Measurements from ENCODE around the gene UBE2K.
"Not testable (repeated sequence)": the region's sequence is repeated elsewhere in the genome, so short reads cannot be mapped to it uniquely, and the experiment has no call there.

The UBE2K gene

DNA sequence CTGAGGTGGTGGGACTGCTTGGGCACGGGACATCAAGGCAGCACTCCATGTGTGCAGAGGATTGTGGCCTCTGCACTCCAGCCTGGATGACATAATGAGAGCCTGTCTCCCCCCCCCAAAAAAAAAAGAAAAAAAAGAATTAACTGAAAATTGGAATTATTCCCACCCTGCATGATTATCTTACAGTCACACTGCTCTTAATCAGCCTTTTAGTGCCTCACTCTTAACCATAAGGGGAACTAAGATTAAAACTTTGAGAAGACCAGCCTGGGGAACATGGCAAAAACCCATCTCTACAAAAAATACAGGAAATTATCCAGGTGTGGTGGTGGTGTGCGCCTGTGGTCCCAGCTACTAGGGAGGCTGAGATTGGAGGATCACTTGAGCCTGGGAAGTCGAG, 94.6 kb downstream of the UBE2K start:
- in situ Hi-C loops (cut with MboI; ENCODE audit: low sequenced_read_pairs), result no loop called here

DNA sequence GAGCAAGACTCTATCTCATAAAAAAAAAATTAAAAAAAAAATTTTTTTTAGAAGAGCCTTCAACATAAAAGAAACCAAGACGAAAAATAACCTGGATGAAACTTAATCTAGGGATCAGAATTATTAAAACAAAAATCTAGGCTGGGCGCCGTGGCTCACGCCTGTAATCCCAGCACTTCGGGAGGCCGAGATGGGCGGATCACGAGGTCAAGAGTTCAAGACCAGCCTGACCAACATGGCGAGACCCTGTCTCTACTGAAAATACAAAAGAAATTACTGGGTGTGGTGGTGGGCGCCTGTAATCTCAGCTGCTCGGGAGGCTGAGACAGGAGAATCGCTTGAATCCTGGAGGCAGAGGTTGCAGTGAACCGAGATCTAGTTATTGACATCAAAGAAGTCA, 95.0 kb downstream of the UBE2K start:
- in situ Hi-C loops (cut with MboI; ENCODE audit: low sequenced_read_pairs), result not testable (repeated sequence)

DNA sequence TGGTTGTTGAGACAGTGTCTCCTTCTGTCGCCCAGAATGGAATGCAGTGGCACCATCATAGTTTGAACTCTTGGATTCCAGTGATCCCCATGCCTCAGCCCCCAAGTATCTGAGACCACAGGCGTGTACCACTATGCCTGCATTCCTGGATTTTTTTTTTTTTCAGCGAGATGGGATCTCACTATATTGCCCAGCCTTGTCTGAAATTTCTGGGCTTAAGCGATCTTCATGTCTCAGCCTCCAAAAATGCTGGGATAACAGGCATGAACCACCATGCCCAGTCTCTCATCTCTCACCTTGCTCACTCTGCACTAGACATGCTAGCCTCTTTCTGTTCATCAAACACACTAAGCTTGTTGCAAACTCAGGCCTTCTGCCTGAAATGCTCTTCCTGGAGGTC, 104.1 kb downstream of the UBE2K start:
- in situ Hi-C loops (cut with MboI; ENCODE audit: low sequenced_read_pairs), result no loop called here

DNA sequence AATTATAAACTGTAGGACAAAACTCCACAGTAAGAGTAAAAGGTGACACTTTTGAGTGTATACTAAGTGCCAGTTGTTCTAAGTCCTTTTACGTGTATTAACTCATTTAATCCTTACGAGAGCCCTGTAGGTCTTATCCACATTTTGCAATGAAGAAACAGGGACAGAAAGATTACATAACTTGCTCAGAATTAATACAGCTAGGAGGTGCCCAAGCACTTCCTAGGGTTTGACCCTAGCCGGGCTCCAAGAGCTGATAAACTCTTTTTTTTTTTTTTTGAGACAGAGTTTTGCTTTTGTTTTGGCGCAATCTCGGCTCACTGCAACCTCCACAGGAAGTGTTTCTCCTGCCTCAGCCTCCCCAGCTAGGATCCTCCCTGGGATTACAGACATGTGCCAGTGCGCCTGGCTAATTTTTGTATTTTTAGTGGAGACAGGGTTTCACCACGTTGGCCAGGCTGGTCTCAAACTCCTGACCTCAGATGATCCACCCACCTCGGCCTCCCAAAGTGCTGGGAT, 110.4 kb downstream of the UBE2K start:
- in situ Hi-C loops (cut with MboI; ENCODE audit: low sequenced_read_pairs), result no loop called here

DNA sequence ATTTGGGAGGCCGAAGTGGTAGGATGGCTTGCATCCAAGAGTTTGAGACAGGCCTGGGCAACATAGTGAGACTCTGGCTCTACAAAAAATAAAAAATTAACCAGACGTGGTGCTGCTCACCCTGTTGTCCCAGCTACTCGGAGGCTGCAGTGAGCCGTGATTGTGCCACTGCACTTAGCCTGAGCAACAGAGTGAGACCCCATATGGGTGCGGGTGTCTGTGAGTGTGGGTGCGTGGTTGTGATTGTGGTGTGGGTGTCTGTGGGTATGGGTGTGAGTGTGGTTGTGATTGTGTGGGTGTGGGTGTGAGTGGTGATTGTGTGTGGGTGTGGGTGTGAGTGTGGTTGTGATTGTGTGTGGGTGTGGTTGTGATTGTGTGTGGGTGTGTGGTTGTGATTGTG, 114.6 kb downstream of the UBE2K start:
- in situ Hi-C loops (cut with MboI; ENCODE audit: low sequenced_read_pairs), result no loop called here

DNA sequence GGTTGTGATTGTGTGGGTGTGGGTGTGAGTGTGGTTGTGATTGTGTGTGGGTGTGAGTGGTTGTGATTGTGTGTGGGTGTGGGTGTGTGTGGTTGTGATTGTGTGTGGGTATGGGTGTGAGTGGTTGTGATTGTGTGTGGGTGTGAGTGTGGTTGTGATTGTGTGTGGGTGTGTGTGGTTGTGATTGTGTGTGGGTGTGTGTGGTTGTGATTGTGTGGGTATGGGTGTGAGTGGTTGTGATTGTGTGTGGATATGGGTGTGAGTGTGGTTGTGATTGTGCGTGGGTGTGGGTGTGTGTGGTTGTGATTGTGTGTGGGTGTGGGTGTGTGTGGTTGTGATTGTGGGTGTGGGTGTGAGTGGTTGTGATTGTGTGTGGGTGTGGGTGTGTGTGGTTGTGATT, 115.1 kb downstream of the UBE2K start:
- in situ Hi-C loops (cut with MboI; ENCODE audit: low sequenced_read_pairs), result not testable (repeated sequence)

DNA sequence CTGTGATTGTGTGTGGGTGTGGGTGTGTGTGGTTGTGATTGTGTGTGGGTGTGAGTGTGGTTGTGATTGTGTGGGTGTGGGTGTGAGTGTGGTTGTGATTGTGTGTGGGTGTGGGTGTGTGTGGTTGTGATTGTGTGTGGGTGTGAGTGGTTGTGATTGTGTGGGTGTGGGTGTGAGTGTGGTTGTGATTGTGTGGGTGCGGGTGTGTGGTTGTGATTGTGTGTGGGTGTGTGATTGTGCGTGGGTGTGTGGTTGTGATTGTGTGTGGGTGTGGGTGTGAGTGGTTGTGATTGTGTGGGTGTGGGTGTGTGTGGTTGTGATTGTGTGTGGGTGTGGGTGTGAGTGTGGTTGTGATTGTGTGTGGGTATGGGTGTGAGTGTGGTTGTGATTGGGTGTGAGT, 115.8 kb downstream of the UBE2K start:
- in situ Hi-C loops (cut with MboI; ENCODE audit: low sequenced_read_pairs), result not testable (repeated sequence)

DNA sequence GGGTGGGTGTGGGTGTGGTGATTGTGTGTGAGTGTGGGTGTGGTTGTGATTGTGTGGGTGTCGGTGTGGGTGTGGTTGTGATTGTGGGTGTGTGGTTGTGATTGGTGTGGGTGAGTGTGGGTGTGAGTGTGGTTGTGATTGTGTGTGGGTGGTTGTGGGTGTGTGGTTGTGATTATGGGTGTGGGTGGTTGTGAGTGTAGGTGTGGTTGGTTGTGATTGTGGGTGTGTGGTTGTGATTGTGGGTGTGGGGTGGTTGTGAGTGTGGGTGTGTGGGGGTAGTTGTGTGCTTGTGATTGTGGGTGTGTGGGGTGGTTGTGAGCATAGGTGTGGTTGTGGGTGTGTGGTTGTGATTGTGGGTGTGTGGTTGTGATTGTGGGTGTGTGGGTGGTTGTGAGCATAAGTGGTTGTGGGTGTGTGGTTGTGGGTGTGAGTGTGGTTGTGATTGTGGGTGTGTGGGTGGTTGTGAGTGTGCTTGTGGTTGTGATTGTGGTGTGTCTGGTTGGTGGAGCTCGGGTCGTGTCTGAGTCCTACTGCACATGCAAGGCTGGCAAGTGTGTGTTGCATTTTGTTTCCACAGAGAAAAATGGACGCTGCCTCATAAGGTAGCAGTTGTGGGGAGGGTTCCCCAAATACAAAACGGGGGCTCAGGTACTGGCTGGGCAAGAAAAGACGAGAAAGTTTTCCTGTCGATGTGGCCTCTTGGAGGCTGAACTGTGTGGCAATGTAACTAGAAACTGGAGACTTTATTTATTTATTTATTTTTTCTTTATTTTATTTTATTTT, 116.7 kb downstream of the UBE2K start:
- in situ Hi-C loops (cut with MboI; ENCODE audit: low sequenced_read_pairs), result no loop called here

DNA sequence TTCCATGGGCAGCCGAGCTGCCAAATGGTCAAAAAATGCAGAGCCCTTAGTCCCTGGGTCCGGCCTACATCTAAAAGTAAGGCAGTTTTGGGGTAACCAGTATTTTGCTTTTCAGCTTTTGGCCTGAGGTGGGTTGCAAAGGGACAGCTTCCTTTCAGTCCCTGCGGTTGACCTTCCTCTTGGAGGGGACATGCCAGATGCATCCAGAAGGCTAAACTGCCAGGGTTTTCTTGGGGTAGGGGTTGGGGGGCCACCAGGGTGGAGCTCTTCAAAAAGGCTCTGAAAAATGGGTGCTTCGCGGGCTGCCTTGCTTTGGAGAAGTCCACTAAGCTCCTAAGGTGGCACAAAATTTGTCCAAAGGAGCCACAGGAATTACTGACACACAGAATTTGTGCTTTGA, 120.7 kb downstream of the UBE2K start:
- in situ Hi-C loops (cut with MboI; ENCODE audit: low sequenced_read_pairs), result no loop called here

DNA sequence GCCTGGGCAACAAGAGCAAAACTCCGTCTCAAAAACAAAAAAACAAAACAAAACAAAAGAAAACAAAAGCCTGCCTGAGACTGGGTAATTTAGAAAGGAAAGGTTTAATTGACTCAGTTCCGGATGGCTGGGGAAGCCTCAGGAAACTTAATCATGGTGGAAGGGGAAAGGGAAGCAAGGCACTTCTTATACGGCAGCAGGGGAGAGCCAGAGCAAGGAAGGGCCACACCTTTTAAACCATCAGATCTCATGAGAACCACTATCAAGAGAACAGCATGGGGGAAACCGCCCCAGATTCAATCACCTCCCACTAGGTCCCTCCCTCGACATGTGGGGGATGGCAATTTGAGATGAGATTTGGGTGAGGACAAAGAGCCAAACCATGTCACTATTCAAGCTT, 122.2 kb downstream of the UBE2K start:
- in situ Hi-C loops (cut with MboI; ENCODE audit: low sequenced_read_pairs), result no loop called here

DNA sequence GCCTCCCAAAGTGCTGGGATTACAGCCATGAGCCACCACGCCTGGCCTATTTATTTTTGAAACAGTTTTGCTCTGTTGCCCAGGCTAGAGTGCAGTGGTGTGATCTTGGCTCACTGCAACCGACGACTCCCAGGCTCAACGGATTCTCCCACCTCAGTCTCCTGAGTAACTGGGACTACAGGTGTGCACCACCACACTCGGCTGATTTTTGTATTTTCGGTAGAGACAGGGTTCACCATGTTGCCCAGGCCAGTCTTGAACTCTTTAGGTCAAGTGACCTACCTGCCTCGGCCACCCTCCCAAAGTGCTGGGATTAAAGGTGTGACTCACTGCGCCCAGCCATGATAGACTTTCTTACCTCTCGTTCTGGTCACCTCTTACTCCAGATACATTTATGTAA, 124.0 kb downstream of the UBE2K start:
- in situ Hi-C loops (cut with MboI; ENCODE audit: low sequenced_read_pairs), result no loop called here

DNA sequence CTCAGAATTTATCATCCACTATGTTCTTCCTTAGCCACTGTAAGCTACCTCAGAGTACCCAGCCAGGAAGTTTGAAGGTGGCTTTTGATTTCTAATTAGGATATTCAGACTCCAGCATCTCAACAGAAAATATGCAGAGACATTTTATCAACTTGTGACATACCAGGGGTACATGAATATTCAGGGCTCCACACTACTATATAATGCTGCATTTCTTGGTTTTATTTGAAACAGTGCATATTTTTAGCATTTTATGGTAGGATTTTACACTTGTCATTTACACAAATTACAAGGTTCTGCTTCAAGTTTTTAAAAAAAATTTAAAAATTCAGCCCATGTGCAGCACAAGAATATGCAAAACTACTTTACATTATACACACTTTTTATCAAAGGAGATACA, 124.7 kb downstream of the UBE2K start:
- in situ Hi-C loops (cut with MboI; ENCODE audit: low sequenced_read_pairs), result no loop called here

DNA sequence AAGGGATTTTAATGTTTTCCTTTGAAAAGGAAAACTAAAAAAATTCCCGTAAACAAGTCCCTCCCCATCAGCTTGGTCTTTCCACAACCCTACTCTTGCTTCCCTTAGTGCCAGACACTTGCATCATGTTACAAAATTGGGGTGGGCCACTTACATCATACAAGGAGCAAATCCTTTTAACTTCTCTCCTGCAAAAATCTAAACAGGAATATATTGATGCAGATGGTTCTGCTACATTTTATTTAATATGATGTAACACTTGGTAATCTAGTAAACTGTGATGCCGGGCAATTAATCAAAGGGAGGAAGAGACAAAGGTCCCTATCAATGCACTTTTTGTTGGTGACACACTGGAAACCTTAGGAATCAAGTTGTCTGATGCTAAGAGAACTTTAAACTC, 125.3 kb downstream of the UBE2K start:
- in situ Hi-C loops (cut with MboI; ENCODE audit: low sequenced_read_pairs), result no loop called here

DNA sequence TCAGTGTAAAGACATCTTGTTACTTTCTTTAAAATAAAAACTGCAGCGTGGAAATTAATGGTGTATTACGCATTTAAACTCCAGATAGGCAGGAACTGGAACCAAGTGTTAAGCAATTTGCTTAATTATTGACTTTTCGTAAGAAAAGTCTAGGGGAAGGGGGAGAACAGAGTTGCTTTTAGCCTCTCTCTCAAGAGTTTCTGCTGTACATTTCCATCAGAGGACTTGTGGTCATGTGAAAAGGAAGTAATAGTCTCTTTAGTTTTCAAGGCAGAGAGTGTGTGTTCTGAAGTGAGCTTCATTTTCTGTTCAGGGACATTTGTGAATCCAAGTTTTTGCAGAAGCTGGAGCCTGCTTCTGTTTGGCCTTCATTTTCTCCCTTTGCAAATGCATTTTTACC, 127.2 kb downstream of the UBE2K start:
- in situ Hi-C loops (cut with MboI; ENCODE audit: low sequenced_read_pairs), result no loop called here

DNA sequence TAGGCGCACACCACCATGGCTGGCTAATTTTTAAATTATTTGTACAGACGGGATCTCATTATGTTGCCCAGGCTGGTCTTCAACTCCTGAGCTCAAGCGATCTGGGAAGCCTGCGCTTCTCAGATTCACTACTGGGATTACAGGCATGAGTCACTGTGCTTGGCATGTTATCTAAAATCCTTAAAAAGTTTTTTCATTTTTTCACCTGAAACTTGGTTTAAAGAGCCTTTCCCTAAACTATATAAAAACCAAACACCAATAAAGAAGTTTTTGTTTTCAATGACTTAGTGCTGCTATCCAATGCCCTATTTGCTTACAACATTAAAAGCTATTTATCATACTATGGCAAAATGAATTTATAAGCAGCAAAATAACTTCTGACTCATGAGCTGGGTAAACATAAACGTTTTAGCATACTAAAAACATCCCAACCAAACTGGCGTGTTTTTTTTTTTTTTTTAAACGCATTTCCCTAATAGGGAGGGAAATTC, 127.8 kb downstream of the UBE2K start:
- in situ Hi-C loops (cut with MboI; ENCODE audit: low sequenced_read_pairs), result no loop called here
